Measurements from ENCODE around the gene MOV10. TPM values are rescaled to one million over a fixed set of nuclear protein-coding genes. Genes with fewer than 3 reads are reported as not detected.
A peak's percentile ranks its signal among the peaks of the same experiment; 100 is the strongest.

MOV10 gene
- total and polyA plus RNA-seq, 9 of the 15 experiments (the other 6 are each of a cell fraction or from before 2014, with no cell fraction given), result 16.7 to 105 (median 49.5) TPM

GRCh38 chr1:112696578-112697314, 22.3 kb downstream of the MOV10 start (continued):
- no peak for TF ChIP-seq FOSL1 (tag; conservative IDR thresholded peaks at IDR 0.05)
- TF ChIP-seq SP1 (CRISPR knock-in tag; IDR thresholded peaks at IDR 0.05), result no peak
- no peak for TF ChIP-seq KDM5B (IDR thresholded peaks at IDR 0.05; ENCODE audit: insufficient replicate concordance, low read depth, low read length)
- TF ChIP-seq NFRKB (IDR thresholded peaks at IDR 0.05; ENCODE audit: low read depth), result no peak
- no peak for TF ChIP-seq TRIM24 (IDR thresholded peaks at IDR 0.05)
- no peak for TF ChIP-seq PHB (CRISPR knock-in tag; IDR thresholded peaks at IDR 0.05)
- TF ChIP-seq ZNF766 (CRISPR knock-in tag; conservative IDR thresholded peaks at IDR 0.05), result peak; percentile 54; the same call in 1 of the 2 replicates
- TF ChIP-seq RBM22 (IDR thresholded peaks at IDR 0.05; ENCODE audit: low read depth, low read length, poor library complexity, severe bottlenecking), result no peak
- TF ChIP-seq ETV5 (CRISPR knock-in tag; IDR thresholded peaks at IDR 0.05; ENCODE audit: low read depth), result peak; percentile 57; the same call in 1 of the 2 replicates
- TF ChIP-seq BRF1 (IDR thresholded peaks at IDR 0.05; ENCODE audit: borderline replicate concordance, extremely low read depth, insufficient read length), result no peak
- no peak for TF ChIP-seq PYGO2 (tag; IDR thresholded peaks at IDR 0.05)
- TF ChIP-seq, protein P1, sequence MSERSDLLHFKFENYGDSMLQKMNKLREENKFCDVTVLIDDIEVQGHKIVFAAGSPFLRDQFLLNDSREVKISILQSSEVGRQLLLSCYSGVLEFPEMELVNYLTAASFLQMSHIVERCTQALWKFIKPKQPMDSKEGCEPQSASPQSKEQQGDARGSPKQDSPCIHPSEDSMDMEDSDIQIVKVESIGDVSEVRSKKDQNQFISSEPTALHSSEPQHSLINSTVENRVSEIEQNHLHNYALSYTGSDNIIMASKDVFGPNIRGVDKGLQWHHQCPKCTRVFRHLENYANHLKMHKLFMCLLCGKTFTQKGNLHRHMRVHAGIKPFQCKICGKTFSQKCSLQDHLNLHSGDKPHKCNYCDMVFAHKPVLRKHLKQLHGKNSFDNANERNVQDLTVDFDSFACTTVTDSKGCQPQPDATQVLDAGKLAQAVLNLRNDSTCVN (CRISPR knock-in tag; IDR thresholded peaks at IDR 0.05), result no peak
- no peak for TF ChIP-seq ZFPM2 (CRISPR knock-in tag; IDR thresholded peaks at IDR 0.05)
- TF ChIP-seq ATF6 (CRISPR knock-in tag; IDR thresholded peaks at IDR 0.05), result no peak
- no peak for TF ChIP-seq CCAR2 (IDR thresholded peaks at IDR 0.05; ENCODE audit: low read depth, low read length)
- TF ChIP-seq, protein P2, sequence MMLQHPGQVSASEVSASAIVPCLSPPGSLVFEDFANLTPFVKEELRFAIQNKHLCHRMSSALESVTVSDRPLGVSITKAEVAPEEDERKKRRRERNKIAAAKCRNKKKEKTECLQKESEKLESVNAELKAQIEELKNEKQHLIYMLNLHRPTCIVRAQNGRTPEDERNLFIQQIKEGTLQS (IDR thresholded peaks at IDR 0.05), result no peak
- TF ChIP-seq, protein P2 (CRISPR knock-in tag; conservative IDR thresholded peaks at IDR 0.05), result no peak
- TF ChIP-seq CSDE1 (IDR thresholded peaks at IDR 0.05), result no peak
- TF ChIP-seq ZSCAN32 (CRISPR knock-in tag; IDR thresholded peaks at IDR 0.05), result no peak
- no peak for TF ChIP-seq NFXL1 (CRISPR knock-in tag; IDR thresholded peaks at IDR 0.05)
- no peak for TF ChIP-seq DNMT1 (IDR thresholded peaks at IDR 0.05)
- TF ChIP-seq, protein P3, sequence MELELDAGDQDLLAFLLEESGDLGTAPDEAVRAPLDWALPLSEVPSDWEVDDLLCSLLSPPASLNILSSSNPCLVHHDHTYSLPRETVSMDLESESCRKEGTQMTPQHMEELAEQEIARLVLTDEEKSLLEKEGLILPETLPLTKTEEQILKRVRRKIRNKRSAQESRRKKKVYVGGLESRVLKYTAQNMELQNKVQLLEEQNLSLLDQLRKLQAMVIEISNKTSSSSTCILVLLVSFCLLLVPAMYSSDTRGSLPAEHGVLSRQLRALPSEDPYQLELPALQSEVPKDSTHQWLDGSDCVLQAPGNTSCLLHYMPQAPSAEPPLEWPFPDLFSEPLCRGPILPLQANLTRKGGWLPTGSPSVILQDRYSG (tag; conservative IDR thresholded peaks at IDR 0.05; ENCODE audit: low read depth), result 0 out of 2 replicates have a peak, but pooled peaks have one; percentile 14
- TF ChIP-seq IRF1 (CRISPR knock-in tag; IDR thresholded peaks at IDR 0.05; ENCODE audit: borderline replicate concordance), result no peak
